ENCODE data around the gene NCAPH2.

The NCAPH2 gene

GRCh38 chr22:50573491-50574382, 65.7 kb downstream of the NCAPH2 start:
- in situ Hi-C loops (cut with HindIII; ENCODE audit: low sequenced_read_pairs) = no loop called here
- no peak overlapping the region for H3K4me3 ChIP-seq (ENCODE audit: low read depth, low read length)
- DNase-seq (ENCODE audit: low read depth, low spot score) = no peak
- no peak for TF ChIP-seq CTCF (IDR thresholded peaks at IDR 0.05; ENCODE audit: low read depth, low read length)

- no peak for TF ChIP-seq CTCF (IDR thresholded peaks at IDR 0.05; ENCODE audit: low read depth, low read length)
- DNase-seq (ENCODE audit: low read depth, low spot score) = no peak
- in situ Hi-C loops (cut with HindIII; ENCODE audit: low sequenced_read_pairs) = no loop called here
- H3K4me3 ChIP-seq (ENCODE audit: low read depth, low read length) = no peak overlapping the region
Measured at GRCh38 chr22:50574383-50574755, 66.3 kb downstream of the NCAPH2 start.
